Neural cell (in vitro differentiated cells): ENCODE results near the gene NTN4. TPM values are rescaled to one million over a fixed set of nuclear protein-coding genes. Genes with fewer than 3 reads are reported as not detected.

ENCODE experiments used
- H2AFZ ChIP-seq: fragments of 200-600, 300-800 bp; sonication (generic), shearing (Covaris generic); 2 replicates; pipeline ENCODE4 v1.6.0; 2014; ENCODE audit warnings: low read depth, mild to moderate bottlenecking, antibody characterized with exemption, low read length, moderate library complexity
- H3F3A ChIP-seq: fragments of 200-600 bp; shearing (Covaris generic); 2 replicates; pipeline ENCODE4 v1.6.1; 2016; ENCODE audit warnings: mild to moderate bottlenecking, moderate library complexity, mixed read lengths, antibody characterized with exemption, low read length; ENCODE audit not compliant: insufficient read depth, poor library complexity, severe bottlenecking
- H3K27ac ChIP-seq: fragments of 200-600, 300-800 bp; sonication (generic), shearing (Covaris generic); 2 replicates; pipeline ENCODE4 v1.5.1; 2014; ENCODE audit warnings: mild to moderate bottlenecking, low read length, moderate library complexity
- H3K27me3 ChIP-seq: fragments of 300-800, 200-600 bp; sonication (generic), shearing (Covaris generic); 2 replicates; pipeline ENCODE4 v1.6.0; 2014; ENCODE audit warnings: mild to moderate bottlenecking, low read depth, low read length, moderate library complexity; ENCODE audit not compliant: insufficient read depth
- H3K36me3 ChIP-seq: fragments of 300-800, 200-600 bp; sonication (generic), shearing (Covaris generic); 2 replicates; pipeline ENCODE4 v1.5.1; 2014; ENCODE audit warnings: mild to moderate bottlenecking, antibody characterized with exemption, low read length, moderate library complexity; ENCODE audit not compliant: insufficient read depth
- H3K4me2 ChIP-seq: fragments of 300-800, 200-600 bp; sonication (generic), shearing (Covaris generic); 2 replicates; pipeline ENCODE4 v1.6.0; 2014; ENCODE audit warnings: mild to moderate bottlenecking, low read length
- H3K4me3 ChIP-seq: fragments of 300-800, 200-600 bp; sonication (generic), shearing (Covaris generic); 2 replicates; pipeline ENCODE4 v1.5.1; 2014; ENCODE audit warnings: mild to moderate bottlenecking, low read length, moderate library complexity
- H3K79me2 ChIP-seq: fragments of 200-600 bp; shearing (Covaris generic); replicated peaks from 2 replicates; pipeline ENCODE4 v1.6.0; 2014; ENCODE audit warnings: mild to moderate bottlenecking, low read length, moderate library complexity; ENCODE audit not compliant: insufficient read depth
- H3K9ac ChIP-seq: fragments of 300-800, 200-600 bp; sonication (generic), shearing (Covaris generic); 2 replicates; pipeline ENCODE4 v1.6.1; 2016; ENCODE audit warnings: mild to moderate bottlenecking, low read length, mixed read lengths
- H3K9me2 ChIP-seq: fragments of 200-600 bp; shearing (Covaris generic); 2 replicates; pipeline ENCODE4 v1.6.1; 2016; ENCODE audit warnings: mild to moderate bottlenecking, low read length, mixed read lengths; ENCODE audit not compliant: insufficient read depth
- H3K9me3 ChIP-seq: fragments of 200-600, 300-800 bp; sonication (generic), shearing (Covaris generic); 2 replicates; pipeline ENCODE4 v1.6.1; 2016; ENCODE audit warnings: mild to moderate bottlenecking, mixed run types, low read length, moderate library complexity, mixed read lengths
- H4K20me1 ChIP-seq: fragments of 200-600 bp; shearing (Covaris generic); 2 replicates; pipeline ENCODE4 v1.6.1; 2016; ENCODE audit warnings: mild to moderate bottlenecking, mixed run types; ENCODE audit not compliant: insufficient read depth
- CTCF ChIP-seq: fragments of 450-650 bp; IDR thresholded peaks from 2 replicates; pipeline ENCODE4 v1.5.1; 2014; ENCODE audit warnings: antibody characterized with exemption, mild to moderate bottlenecking, moderate library complexity; ENCODE audit not compliant: poor library complexity, severe bottlenecking
- EP300 ChIP-seq: fragments of 450-650 bp; conservative IDR thresholded peaks from 2 replicates; pipeline ENCODE4 v1.6.1; 2014; ENCODE audit warnings: antibody characterized with exemption, mild to moderate bottlenecking, moderate library complexity; ENCODE audit not compliant: poor library complexity, severe bottlenecking
- EZH2 ChIP-seq: fragments of 200-600, 300-800 bp; shearing (Covaris generic), sonication (generic); IDR thresholded peaks from 2 replicates; pipeline ENCODE4 v1.6.1; 2014; ENCODE audit warnings: antibody characterized with exemption, low read length, borderline replicate concordance, mild to moderate bottlenecking; ENCODE audit not compliant: insufficient read depth, poor library complexity, severe bottlenecking
- MXI1 ChIP-seq: fragments of 450-650 bp; conservative IDR thresholded peaks from 2 replicates; pipeline ENCODE4 v1.6.1; 2014; ENCODE audit warnings: antibody characterized with exemption, mild to moderate bottlenecking; ENCODE audit not compliant: poor library complexity, severe bottlenecking
- POLR2AphosphoS5 ChIP-seq: IDR thresholded peaks from 2 replicates; pipeline ENCODE4 v1.6.1; 2012
- RAD21 ChIP-seq: fragments of 450-650 bp; conservative IDR thresholded peaks from 2 replicates; pipeline ENCODE4 v1.6.1; 2014; ENCODE audit warnings: antibody characterized with exemption, mild to moderate bottlenecking, moderate library complexity
- SMC3 ChIP-seq: fragments of 450-650 bp; conservative IDR thresholded peaks from 2 replicates; pipeline ENCODE4 v1.6.1; 2014; ENCODE audit warnings: antibody characterized with exemption, mild to moderate bottlenecking, moderate library complexity; ENCODE audit not compliant: poor library complexity
- TAF1 ChIP-seq: IDR thresholded peaks from 2 replicates; pipeline ENCODE4 v1.6.1; 2012; ENCODE audit warnings: low read depth
- polyA plus RNA-seq: library from polyadenylated mRNA; depleted of rRNA; stranded (reverse); fragments of >200 nt; gene quantifications from 2 replicates; pipeline ENCODE4 v1.2.3, GENCODE V29; 2014
- TF ChIP-seq, protein P1 (sequence below): IDR thresholded peaks from 2 replicates; pipeline ENCODE4 v1.6.1; 2012; ENCODE audit warnings: borderline replicate concordance

The NTN4 gene
- polyA plus RNA-seq, 1 donor from 2014 or later, result 12.4 TPM

GRCh38 chr12:95674631-95675030, 115.9 kb downstream of the NTN4 start:
- H4K20me1 ChIP-seq, result no peaks in the 10 kb centered on the region
- H3K9ac ChIP-seq, result no peak overlapping the region
- H3K79me2 ChIP-seq, result no peaks in the 10 kb centered on the region
- H3K27me3 ChIP-seq, result no peaks in the 10 kb centered on the region
- no peaks in the 10 kb centered on the region for H3K9me3 ChIP-seq
- no peak overlapping the region for H2AFZ ChIP-seq
- TF ChIP-seq SMC3 (no peak), EZH2 (no peak), RAD21 (no peak), POLR2AphosphoS5 (no peak), MXI1 (no peak), EP300 (no peak)
- TF ChIP-seq, protein P1, sequence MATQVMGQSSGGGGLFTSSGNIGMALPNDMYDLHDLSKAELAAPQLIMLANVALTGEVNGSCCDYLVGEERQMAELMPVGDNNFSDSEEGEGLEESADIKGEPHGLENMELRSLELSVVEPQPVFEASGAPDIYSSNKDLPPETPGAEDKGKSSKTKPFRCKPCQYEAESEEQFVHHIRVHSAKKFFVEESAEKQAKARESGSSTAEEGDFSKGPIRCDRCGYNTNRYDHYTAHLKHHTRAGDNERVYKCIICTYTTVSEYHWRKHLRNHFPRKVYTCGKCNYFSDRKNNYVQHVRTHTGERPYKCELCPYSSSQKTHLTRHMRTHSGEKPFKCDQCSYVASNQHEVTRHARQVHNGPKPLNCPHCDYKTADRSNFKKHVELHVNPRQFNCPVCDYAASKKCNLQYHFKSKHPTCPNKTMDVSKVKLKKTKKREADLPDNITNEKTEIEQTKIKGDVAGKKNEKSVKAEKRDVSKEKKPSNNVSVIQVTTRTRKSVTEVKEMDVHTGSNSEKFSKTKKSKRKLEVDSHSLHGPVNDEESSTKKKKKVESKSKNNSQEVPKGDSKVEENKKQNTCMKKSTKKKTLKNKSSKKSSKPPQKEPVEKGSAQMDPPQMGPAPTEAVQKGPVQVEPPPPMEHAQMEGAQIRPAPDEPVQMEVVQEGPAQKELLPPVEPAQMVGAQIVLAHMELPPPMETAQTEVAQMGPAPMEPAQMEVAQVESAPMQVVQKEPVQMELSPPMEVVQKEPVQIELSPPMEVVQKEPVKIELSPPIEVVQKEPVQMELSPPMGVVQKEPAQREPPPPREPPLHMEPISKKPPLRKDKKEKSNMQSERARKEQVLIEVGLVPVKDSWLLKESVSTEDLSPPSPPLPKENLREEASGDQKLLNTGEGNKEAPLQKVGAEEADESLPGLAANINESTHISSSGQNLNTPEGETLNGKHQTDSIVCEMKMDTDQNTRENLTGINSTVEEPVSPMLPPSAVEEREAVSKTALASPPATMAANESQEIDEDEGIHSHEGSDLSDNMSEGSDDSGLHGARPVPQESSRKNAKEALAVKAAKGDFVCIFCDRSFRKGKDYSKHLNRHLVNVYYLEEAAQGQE, result no peak
- no peak overlapping the region for H3K4me2 ChIP-seq
- H3F3A ChIP-seq, result no peaks in the 10 kb centered on the region
- no peak overlapping the region for H3K4me3 ChIP-seq
- H3K9me2 ChIP-seq, result no peaks in the 10 kb centered on the region
- H3K27ac ChIP-seq, result no peak overlapping the region
- H3K36me3 ChIP-seq, result no peaks in the 10 kb centered on the region

GRCh38 chr12:95674163-95674562, 116.4 kb downstream of the NTN4 start:
- H3F3A ChIP-seq, result no peaks in the 10 kb centered on the region
- no peaks in the 10 kb centered on the region for H4K20me1 ChIP-seq
- H2AFZ ChIP-seq, result no peak overlapping the region
- TF ChIP-seq SMC3 (no peak), CTCF (no peak), EZH2 (no peak), RAD21 (no peak), POLR2AphosphoS5 (no peak), TAF1 (no peak), MXI1 (no peak), EP300 (no peak)
- TF ChIP-seq, protein P1, result no peak
- no peak overlapping the region for H3K27ac ChIP-seq
- no peaks in the 10 kb centered on the region for H3K36me3 ChIP-seq
- H3K9me3 ChIP-seq, result no peaks in the 10 kb centered on the region
- H3K4me2 ChIP-seq, result no peak overlapping the region
- H3K9me2 ChIP-seq, result no peaks in the 10 kb centered on the region
- no peaks in the 10 kb centered on the region for H3K79me2 ChIP-seq
- no peak overlapping the region for H3K4me3 ChIP-seq
- no peaks in the 10 kb centered on the region for H3K27me3 ChIP-seq
- no peak overlapping the region for H3K9ac ChIP-seq
